Lower leg skin (tissue), 4 donors: Measurements from ENCODE around the gene MYO15B. TPM values are rescaled to one million over a fixed set of nuclear protein-coding genes. Genes with fewer than 3 reads are reported as not detected.

Experiments used
- DNase-seq, 2 donors: peaks; one replicate each; pipeline ENCODE4 v3.0.0-alpha.2; 2019; ENCODE audit warnings: low spot score in 2 of 2
- H3K4me3 ChIP-seq: fragments of 200-600 bp; sonication (generic); 2 replicates; pipeline ENCODE4 v1.5.1; 2017; ENCODE audit warnings: mild to moderate bottlenecking, low read depth; ENCODE audit not compliant: poor library complexity, severe bottlenecking
- POLR2A ChIP-seq, 2 donors: fragments of 450-650 bp; IDR thresholded peaks; one replicate each; pipeline ENCODE4 v1.6.1; 2016 to 2017; ENCODE audit warnings: antibody characterized with exemption in 2 of 2, mild to moderate bottlenecking in 1 of 2, moderate library complexity in 1 of 2
- WGBS, 2 donors: methylation state at CpG; one replicate each; pipeline ENCODE4 v1.1.5; 2018; 5-methylcytosine and 5-hydroxymethylcytosine counted together
- intact Hi-C: fragments of 100-400 bp; cut with DNase I; formaldehyde crosslinking; loops from one replicate; pipeline ENCODE4 v1.15.0; 2023; ENCODE audit warnings: low total_unique reads
- total RNA-seq, 4 donors: library from RNA; depleted of rRNA; stranded (reverse); fragments of >200 nt; gene quantifications; one replicate each; pipeline ENCODE4 v1.1.0, GENCODE V29; 2016
- TF ChIP-seq, protein P1 (sequence below), 3 donors: fragments of 450-650 bp; IDR thresholded peaks; one replicate each; pipeline ENCODE4 v1.5.1; 2016; ENCODE audit warnings: antibody characterized with exemption in 3 of 3, mild to moderate bottlenecking in 3 of 3, moderate library complexity in 2 of 3

MYO15B gene
- total RNA-seq, 4 donors from 2014 or later = 32.1 to 103 (median 38.9) TPM

DNA sequence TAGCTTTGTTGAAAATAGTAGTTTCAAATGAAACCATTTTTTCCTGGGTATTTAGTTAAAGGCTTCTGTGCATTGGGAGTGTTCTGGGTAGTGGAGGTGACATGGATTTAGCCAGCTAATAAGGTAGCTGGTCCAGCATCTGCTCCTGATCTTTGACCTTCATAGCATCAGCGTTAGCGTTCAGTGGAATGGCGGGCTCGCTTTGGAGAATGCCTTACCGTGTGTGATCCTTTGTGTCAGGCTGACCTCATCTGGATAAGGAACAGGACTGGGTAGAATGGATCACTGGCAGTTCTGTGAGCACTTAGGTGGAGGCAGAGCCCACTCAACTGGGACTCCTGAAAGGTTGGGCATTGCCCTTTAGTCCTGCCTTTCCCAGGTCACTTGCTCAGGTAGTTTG, 83.3 kb downstream of the MYO15B start:
- TF ChIP-seq, protein P1, sequence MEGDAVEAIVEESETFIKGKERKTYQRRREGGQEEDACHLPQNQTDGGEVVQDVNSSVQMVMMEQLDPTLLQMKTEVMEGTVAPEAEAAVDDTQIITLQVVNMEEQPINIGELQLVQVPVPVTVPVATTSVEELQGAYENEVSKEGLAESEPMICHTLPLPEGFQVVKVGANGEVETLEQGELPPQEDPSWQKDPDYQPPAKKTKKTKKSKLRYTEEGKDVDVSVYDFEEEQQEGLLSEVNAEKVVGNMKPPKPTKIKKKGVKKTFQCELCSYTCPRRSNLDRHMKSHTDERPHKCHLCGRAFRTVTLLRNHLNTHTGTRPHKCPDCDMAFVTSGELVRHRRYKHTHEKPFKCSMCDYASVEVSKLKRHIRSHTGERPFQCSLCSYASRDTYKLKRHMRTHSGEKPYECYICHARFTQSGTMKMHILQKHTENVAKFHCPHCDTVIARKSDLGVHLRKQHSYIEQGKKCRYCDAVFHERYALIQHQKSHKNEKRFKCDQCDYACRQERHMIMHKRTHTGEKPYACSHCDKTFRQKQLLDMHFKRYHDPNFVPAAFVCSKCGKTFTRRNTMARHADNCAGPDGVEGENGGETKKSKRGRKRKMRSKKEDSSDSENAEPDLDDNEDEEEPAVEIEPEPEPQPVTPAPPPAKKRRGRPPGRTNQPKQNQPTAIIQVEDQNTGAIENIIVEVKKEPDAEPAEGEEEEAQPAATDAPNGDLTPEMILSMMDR (IDR thresholded peaks at IDR 0.05) = no peak
- no peak for TF ChIP-seq POLR2A (IDR thresholded peaks at IDR 0.05)
- no peak overlapping the region for H3K4me3 ChIP-seq
- DNase-seq = no peak
- WGBS, 2 donors = 77 to 80% methylated on average over 5 of the region's 5 CpGs
- intact Hi-C loops = loop anchor here (5.0 kb wide), 1 partner anchor 81 kb away; no protein-coding TSS in a partner anchor

- no peak for DNase-seq
- 93 to 94% methylated on average over 5 of the region's 5 CpGs for WGBS, 2 donors
- no peak overlapping the region for H3K4me3 ChIP-seq
- intact Hi-C loops = loop anchor here (5.0 kb wide), 1 partner anchor 80 kb away; no protein-coding TSS in a partner anchor
- TF ChIP-seq, protein P1 (IDR thresholded peaks at IDR 0.05) = no peak
- no peak for TF ChIP-seq POLR2A (IDR thresholded peaks at IDR 0.05)
Observed at GRCh38 chr17:75672011-75672410, 84.4 kb downstream of the MYO15B start.

DNA sequence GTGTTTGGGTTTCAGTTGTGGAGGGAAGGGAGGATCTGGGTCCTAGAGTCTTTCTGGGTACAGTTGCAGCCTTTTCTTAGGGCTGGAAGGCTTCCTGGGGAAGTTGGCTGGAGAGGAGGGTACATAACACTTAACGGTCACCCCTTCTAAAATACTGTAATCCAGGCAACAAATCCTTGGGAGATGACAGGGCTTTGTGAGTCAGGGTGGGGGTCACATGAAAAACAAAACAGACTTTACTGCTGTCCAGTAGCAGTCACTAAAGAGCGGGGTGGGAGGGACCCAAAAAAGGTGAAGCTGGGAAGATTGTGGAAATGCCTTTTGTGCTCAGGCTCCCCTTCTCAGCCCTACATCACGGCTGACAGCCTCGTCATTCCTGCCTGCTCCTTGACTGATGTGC, 85.9 kb downstream of the MYO15B start:
- WGBS, 2 donors = 81 to 82% methylated on average over 4 of the region's 4 CpGs
- TF ChIP-seq, protein P1 (IDR thresholded peaks at IDR 0.05) = no peak
- TF ChIP-seq POLR2A (IDR thresholded peaks at IDR 0.05) = no peak
- intact Hi-C loops = loop anchor here (5.0 kb wide), 1 partner anchor 79 kb away; no protein-coding TSS in a partner anchor
- no peak for DNase-seq
- H3K4me3 ChIP-seq = no peak overlapping the region

Other genes with a start within 250 kb of the MYO15B start
- gene GRB2, start 182.1 kb upstream of the MYO15B start, total RNA-seq = 10 to 100 TPM; 55.1 to 96.5 (median 75.4) TPM
- 100 to 1,000 TPM in 1 of 4 donors, 10 to 100 TPM in 3; 39.3 to 103 (median 79.0) TPM for gene TMEM94, start 131.2 kb upstream of the MYO15B start, total RNA-seq
- gene CASKIN2, start 72.3 kb upstream of the MYO15B start, total RNA-seq = 10 to 100 TPM; 11.7 to 23.2 (median 17.8) TPM
- 10 to 100 TPM; 42.7 to 70.8 (median 50.8) TPM for gene TSEN54, start 71.3 kb upstream of the MYO15B start, total RNA-seq
- 10 to 100 TPM; 57.3 to 96.0 (median 79.6) TPM for gene LLGL2, start 62.1 kb upstream of the MYO15B start, total RNA-seq
- 10 to 100 TPM in 1 of 4 donors, 1 to 10 TPM in 3; 7.1 to 11.9 (median 9.5) TPM for gene SMIM5, start 45.6 kb downstream of the MYO15B start, total RNA-seq
- gene RECQL5, start 79.4 kb downstream of the MYO15B start, total RNA-seq = 10 to 100 TPM; 50.8 to 76.3 (median 60.5) TPM
- 10 to 100 TPM; 54.0 to 85.1 (median 74.1) TPM for gene SAP30BP, start 79.5 kb downstream of the MYO15B start, total RNA-seq
- gene ITGB4, start 133.7 kb downstream of the MYO15B start, total RNA-seq = 100 to 1,000 TPM; 371 to 689 (median 435) TPM
- 10 to 100 TPM; 20.6 to 31.0 (median 28.9) TPM for gene GALK1, start 177.4 kb downstream of the MYO15B start, total RNA-seq
- 10 to 100 TPM; 26.5 to 42.5 (median 31.9) TPM for gene UNK, start 197.0 kb downstream of the MYO15B start, total RNA-seq